ENCODE results near the gene ABCD1.

The ABCD1 gene

GRCh38 chrX:153769865-153770600 lies 45.4 kb downstream of the ABCD1 start:
- Histone ChIP-seq H3K36me3 (ENCODE audit: control insufficient read depth, insufficient read depth, low read length) (no peaks in the 10 kb centered on the region), H3K4me3 (ENCODE audit: low read depth, low read length) (no peak overlapping the region), H3K27me3 (ENCODE audit: control insufficient read depth, insufficient read depth, low read length) (no peaks in the 10 kb centered on the region), H3K9me3 (ENCODE audit: control insufficient read depth, insufficient read depth, low read length) (no peaks in the 10 kb centered on the region), H3K4me1 (ENCODE audit: control insufficient read depth, insufficient read depth, low read length) (no peaks in the 10 kb centered on the region), H3K9ac (ENCODE audit: low read depth, low read length) (no peak overlapping the region)

GRCh38 chrX:153770601-153771414 lies 46.2 kb downstream of the ABCD1 start:
- Histone ChIP-seq H3K9ac (ENCODE audit: low read depth, low read length) (no peak overlapping the region), H3K4me3 (ENCODE audit: low read depth, low read length) (no peak overlapping the region), H3K27me3 (ENCODE audit: control insufficient read depth, insufficient read depth, low read length) (no peaks in the 10 kb centered on the region), H3K36me3 (ENCODE audit: control insufficient read depth, insufficient read depth, low read length) (no peaks in the 10 kb centered on the region), H3K4me1 (ENCODE audit: control insufficient read depth, insufficient read depth, low read length) (no peaks in the 10 kb centered on the region), H3K9me3 (ENCODE audit: control insufficient read depth, insufficient read depth, low read length) (no peaks in the 10 kb centered on the region)

GRCh38 chrX:153771415-153772315 lies 47.0 kb downstream of the ABCD1 start:
- no peaks in the 10 kb centered on the region for H3K9me3 ChIP-seq (ENCODE audit: control insufficient read depth, insufficient read depth, low read length)
- no peaks in the 10 kb centered on the region for H3K4me1 ChIP-seq (ENCODE audit: control insufficient read depth, insufficient read depth, low read length)
- no peaks in the 10 kb centered on the region for H3K27me3 ChIP-seq (ENCODE audit: control insufficient read depth, insufficient read depth, low read length)
- H3K9ac ChIP-seq (ENCODE audit: low read depth, low read length): no peak overlapping the region
- no peak overlapping the region for H3K4me3 ChIP-seq (ENCODE audit: low read depth, low read length)
- no peaks in the 10 kb centered on the region for H3K36me3 ChIP-seq (ENCODE audit: control insufficient read depth, insufficient read depth, low read length)

- no peak overlapping the region for H3K9ac ChIP-seq (ENCODE audit: low read depth, low read length)
- H3K36me3 ChIP-seq (ENCODE audit: control insufficient read depth, insufficient read depth, low read length): no peaks in the 10 kb centered on the region
- no peaks in the 10 kb centered on the region for H3K9me3 ChIP-seq (ENCODE audit: control insufficient read depth, insufficient read depth, low read length)
- H3K27me3 ChIP-seq (ENCODE audit: control insufficient read depth, insufficient read depth, low read length): no peaks in the 10 kb centered on the region
- no peaks in the 10 kb centered on the region for H3K4me1 ChIP-seq (ENCODE audit: control insufficient read depth, insufficient read depth, low read length)
- no peak overlapping the region for H3K4me3 ChIP-seq (ENCODE audit: low read depth, low read length)
Observed at GRCh38 chrX:153772316-153773217, 47.9 kb downstream of the ABCD1 start.

GRCh38 chrX:153773218-153773611 lies 48.6 kb downstream of the ABCD1 start:
- H3K36me3 ChIP-seq (ENCODE audit: control insufficient read depth, insufficient read depth, low read length): no peaks in the 10 kb centered on the region
- H3K9me3 ChIP-seq (ENCODE audit: control insufficient read depth, insufficient read depth, low read length): no peaks in the 10 kb centered on the region
- no peak overlapping the region for H3K9ac ChIP-seq (ENCODE audit: low read depth, low read length)
- H3K4me3 ChIP-seq (ENCODE audit: low read depth, low read length): no peak overlapping the region
- H3K27me3 ChIP-seq (ENCODE audit: control insufficient read depth, insufficient read depth, low read length): no peaks in the 10 kb centered on the region
- no peaks in the 10 kb centered on the region for H3K4me1 ChIP-seq (ENCODE audit: control insufficient read depth, insufficient read depth, low read length)

GRCh38 chrX:153773741-153774575 lies 49.3 kb downstream of the ABCD1 start:
- H3K9me3 ChIP-seq (ENCODE audit: control insufficient read depth, insufficient read depth, low read length): no peaks in the 10 kb centered on the region
- H3K36me3 ChIP-seq (ENCODE audit: control insufficient read depth, insufficient read depth, low read length): no peaks in the 10 kb centered on the region
- H3K27me3 ChIP-seq (ENCODE audit: control insufficient read depth, insufficient read depth, low read length): no peaks in the 10 kb centered on the region

GRCh38 chrX:153774576-153775292 lies 50.1 kb downstream of the ABCD1 start:
- H3K9ac ChIP-seq (ENCODE audit: low read depth, low read length): no peak overlapping the region
- H3K4me1 ChIP-seq (ENCODE audit: control insufficient read depth, insufficient read depth, low read length): no peaks in the 10 kb centered on the region
- H3K36me3 ChIP-seq (ENCODE audit: control insufficient read depth, insufficient read depth, low read length): no peaks in the 10 kb centered on the region
- no peaks in the 10 kb centered on the region for H3K27me3 ChIP-seq (ENCODE audit: control insufficient read depth, insufficient read depth, low read length)
- H3K4me3 ChIP-seq (ENCODE audit: low read depth, low read length): no peak overlapping the region
- H3K9me3 ChIP-seq (ENCODE audit: control insufficient read depth, insufficient read depth, low read length): no peaks in the 10 kb centered on the region

More at GRCh38 chrX:153773741-153774575, 49.3 kb downstream of the ABCD1 start:
- Histone ChIP-seq H3K4me3 (ENCODE audit: low read depth, low read length) (no peak overlapping the region), H3K9ac (ENCODE audit: low read depth, low read length) (no peak overlapping the region), H3K4me1 (ENCODE audit: control insufficient read depth, insufficient read depth, low read length) (no peaks in the 10 kb centered on the region)

GRCh38 chrX:153775293-153776119 lies 50.9 kb downstream of the ABCD1 start:
- H3K27me3 ChIP-seq (ENCODE audit: control insufficient read depth, insufficient read depth, low read length): no peaks in the 10 kb centered on the region
- no peak overlapping the region for H3K4me3 ChIP-seq (ENCODE audit: low read depth, low read length)

GRCh38 chrX:153776120-153776599 lies 51.5 kb downstream of the ABCD1 start:
- H3K9ac ChIP-seq (ENCODE audit: low read depth, low read length): no peak overlapping the region
- H3K4me1 ChIP-seq (ENCODE audit: control insufficient read depth, insufficient read depth, low read length): no peaks in the 10 kb centered on the region
- no peaks in the 10 kb centered on the region for H3K27me3 ChIP-seq (ENCODE audit: control insufficient read depth, insufficient read depth, low read length)
- no peaks in the 10 kb centered on the region for H3K9me3 ChIP-seq (ENCODE audit: control insufficient read depth, insufficient read depth, low read length)
- H3K36me3 ChIP-seq (ENCODE audit: control insufficient read depth, insufficient read depth, low read length): no peaks in the 10 kb centered on the region
- no peak overlapping the region for H3K4me3 ChIP-seq (ENCODE audit: low read depth, low read length)

More at GRCh38 chrX:153775293-153776119, 50.9 kb downstream of the ABCD1 start:
- no peaks in the 10 kb centered on the region for H3K36me3 ChIP-seq (ENCODE audit: control insufficient read depth, insufficient read depth, low read length)
- H3K9ac ChIP-seq (ENCODE audit: low read depth, low read length): no peak overlapping the region
- H3K9me3 ChIP-seq (ENCODE audit: control insufficient read depth, insufficient read depth, low read length): no peaks in the 10 kb centered on the region
- H3K4me1 ChIP-seq (ENCODE audit: control insufficient read depth, insufficient read depth, low read length): no peaks in the 10 kb centered on the region
